H9 (cell line): Measurements from ENCODE around the gene SLC25A39. TPM values are rescaled to one million over a fixed set of nuclear protein-coding genes. Genes with fewer than 3 reads are reported as not detected.

Experiments used
- DNase-seq: peaks from one replicate; pipeline ENCODE4 v3.0.0-alpha.2; 2017
- H2AFZ ChIP-seq: one replicate; pipeline ENCODE4 v1.6.1; 2013; ENCODE audit warnings: mild to moderate bottlenecking, low read length, control low read depth, moderate library complexity
- H2AK5ac ChIP-seq: 2 replicates; pipeline ENCODE4 v1.6.1; 2013; ENCODE audit warnings: low read length, control low read depth, mixed read lengths; ENCODE audit not compliant: insufficient read length
- H2BK120ac ChIP-seq: one replicate; pipeline ENCODE4 v1.6.1; 2013; ENCODE audit warnings: low read depth, mild to moderate bottlenecking, low read length, control low read depth, inconsistent platforms; ENCODE audit not compliant: poor library complexity, severe bottlenecking
- H2BK12ac ChIP-seq: 2 replicates; pipeline ENCODE4 v1.6.1; 2013; ENCODE audit warnings: low read length, control low read depth, mixed read lengths, low read depth; ENCODE audit not compliant: insufficient read length
- H2BK15ac ChIP-seq: 2 replicates; pipeline ENCODE4 v1.6.1; 2013; ENCODE audit warnings: low read depth, low read length, control low read depth
- H2BK20ac ChIP-seq: one replicate; pipeline ENCODE4 v1.6.1; 2013; ENCODE audit warnings: low read depth, mild to moderate bottlenecking, low read length, control low read depth, inconsistent platforms; ENCODE audit not compliant: poor library complexity, severe bottlenecking
- H2BK5ac ChIP-seq: 2 replicates; pipeline ENCODE4 v1.6.1; 2013; ENCODE audit warnings: low read length, control low read depth, mixed read lengths; ENCODE audit not compliant: insufficient read length
- H3K14ac ChIP-seq: 2 replicates; pipeline ENCODE4 v1.6.1; 2013; ENCODE audit warnings: low read length, control low read depth; ENCODE audit not compliant: insufficient read depth
- H3K18ac ChIP-seq: 2 replicates; pipeline ENCODE4 v1.6.1; 2013; ENCODE audit warnings: low read depth, mild to moderate bottlenecking, mixed read lengths, low read length, control low read depth; ENCODE audit not compliant: insufficient read length
- H3K23ac ChIP-seq: 2 replicates; pipeline ENCODE4 v1.6.1; 2013; ENCODE audit warnings: low read length, control low read depth, mixed read lengths, low read depth; ENCODE audit not compliant: insufficient read length
- H3K23me2 ChIP-seq: 2 replicates; pipeline ENCODE4 v1.6.1; 2013; ENCODE audit warnings: low read depth, mild to moderate bottlenecking, mixed read lengths, low read length, control low read depth; ENCODE audit not compliant: insufficient read length, poor library complexity, severe bottlenecking
- H3K27ac ChIP-seq: 2 replicates; pipeline ENCODE4 v1.5.1; 2013; ENCODE audit warnings: low read length, control low read depth, mixed read lengths, low read depth; ENCODE audit not compliant: insufficient read length
- H3K27me3 ChIP-seq: 2 replicates; pipeline ENCODE4 v1.6.1; 2013; ENCODE audit warnings: low read length, control low read depth, inconsistent platforms; ENCODE audit not compliant: insufficient read depth
- H3K4ac ChIP-seq: 2 replicates; pipeline ENCODE4 v1.6.1; 2013; ENCODE audit warnings: low read depth, mild to moderate bottlenecking, control low read depth, inconsistent platforms, low read length, moderate library complexity
- H3K4me1 ChIP-seq: 2 replicates; pipeline ENCODE4 v1.6.1; 2013; ENCODE audit warnings: low read length, control low read depth, inconsistent platforms; ENCODE audit not compliant: insufficient read depth
- H3K4me2 ChIP-seq: 2 replicates; pipeline ENCODE4 v1.6.1; 2013; ENCODE audit warnings: low read length, control low read depth, mixed read lengths; ENCODE audit not compliant: insufficient read length, insufficient read depth
- H3K56ac ChIP-seq: 2 replicates; pipeline ENCODE4 v1.6.1; 2013; ENCODE audit warnings: low read depth, mild to moderate bottlenecking, mixed read lengths, low read length, control low read depth; ENCODE audit not compliant: insufficient read length
- H3K79me1 ChIP-seq: 2 replicates; pipeline ENCODE4 v1.6.1; 2013; ENCODE audit warnings: low read depth, mild to moderate bottlenecking, moderate library complexity, low read length, control low read depth, inconsistent platforms; ENCODE audit not compliant: insufficient read depth, poor library complexity, severe bottlenecking
- H3K79me2 ChIP-seq: 2 replicates; pipeline ENCODE4 v1.6.1; 2013; ENCODE audit warnings: low read length, control low read depth, inconsistent platforms; ENCODE audit not compliant: insufficient read depth
- H3K9ac ChIP-seq: 2 replicates; pipeline ENCODE4 v1.6.1; 2013; ENCODE audit warnings: low read length, control low read depth, mixed read lengths; ENCODE audit not compliant: insufficient read length; ENCODE audit errors: extremely low read depth
- H3K9me3 ChIP-seq: one replicate; pipeline ENCODE4 v1.6.1; 2013; ENCODE audit warnings: low read depth, low read length, inconsistent platforms; ENCODE audit not compliant: control insufficient read depth
- H3T11ph ChIP-seq: one replicate; pipeline ENCODE4 v1.6.1; 2013; ENCODE audit warnings: mild to moderate bottlenecking, low read length, control low read depth, inconsistent platforms
- H4K20me1 ChIP-seq: one replicate; pipeline ENCODE4 v1.6.1; 2013; ENCODE audit not compliant: control insufficient read depth, insufficient read length, insufficient read depth
- H4K5ac ChIP-seq: 2 replicates; pipeline ENCODE4 v1.6.1; 2013; ENCODE audit warnings: low read depth, mild to moderate bottlenecking, mixed read lengths, low read length, control low read depth; ENCODE audit not compliant: insufficient read length
- H4K8ac ChIP-seq: replicated peaks from 2 replicates; pipeline ENCODE4 v1.6.1; 2013; ENCODE audit warnings: low read length, control low read depth, mixed read lengths, low read depth; ENCODE audit not compliant: insufficient read length
- H4K91ac ChIP-seq: 2 replicates; pipeline ENCODE4 v1.6.1; 2013; ENCODE audit warnings: low read depth, mild to moderate bottlenecking, moderate library complexity, mixed read lengths, low read length, control low read depth; ENCODE audit not compliant: insufficient read length
- H3K27ac Mint-ChIP-seq, 3 experiments: 2 replicates in 2 of 3; 3 replicates in 1 of 3; pipeline ENCODE4 v1.8.0; 2020 to 2021; ENCODE audit warnings: mixed read lengths in 3 of 3, mild to moderate bottlenecking in 1 of 3, moderate library complexity in 1 of 3
- H3K27me3 Mint-ChIP-seq: 2 replicates; pipeline ENCODE4 v1.8.0; 2021; ENCODE audit warnings: low read depth, mild to moderate bottlenecking, moderate library complexity, mixed read lengths
- H3K36me3 Mint-ChIP-seq, 3 experiments: 2 replicates in 2 of 3; 3 replicates in 1 of 3; pipeline ENCODE4 v1.8.0; 2020 to 2021; ENCODE audit warnings: low read depth in 3 of 3, mixed read lengths in 3 of 3; ENCODE audit not compliant: insufficient read depth in 1 of 3
- H3K4me1 Mint-ChIP-seq, 2 experiments: 2 replicates each; pipeline ENCODE4 v1.8.0; 2020; ENCODE audit warnings: mixed read lengths in 2 of 2
- H3K4me3 Mint-ChIP-seq, 2 experiments: 2 replicates in 1 of 2; 3 replicates in 1 of 2; pipeline ENCODE4 v1.8.0; 2020 to 2021; ENCODE audit warnings: mild to moderate bottlenecking in 2 of 2, mixed read lengths in 2 of 2, moderate library complexity in 1 of 2
- H3K9me3 Mint-ChIP-seq, 2 experiments: 2 replicates in 1 of 2; 3 replicates in 1 of 2; pipeline ENCODE4 v1.8.0; 2020; ENCODE audit warnings: mild to moderate bottlenecking in 2 of 2, mixed read lengths in 2 of 2, moderate library complexity in 1 of 2
- WGBS: extraction: QIAGEN DNeasy Blood & Tissue Kit; methylation state at CpG from one replicate; pipeline ENCODE4 v1.1.7; 2013; ENCODE audit warnings: missing lambda C conversion rate, low lambda C conversion rate, mixed read lengths; ENCODE audit not compliant: insufficient read length; ENCODE audit errors: extremely low coverage; 5-methylcytosine and 5-hydroxymethylcytosine counted together
- total RNA-seq: library from RNA; stranded (reverse); gene quantifications from 2 replicates; pipeline ENCODE4 v1.2.1, GENCODE V29; 2021
- TF ChIP-seq, protein P1 (sequence below): fragments of 200-600 bp; sonication (generic); conservative IDR thresholded peaks from 3 replicates; pipeline ENCODE4 v1.8.0; 2021; ENCODE audit warnings: antibody characterized with exemption, mild to moderate bottlenecking

Gene SLC25A39
- total RNA-seq, 1 experiment from 2014 or later = 227 TPM

DNA sequence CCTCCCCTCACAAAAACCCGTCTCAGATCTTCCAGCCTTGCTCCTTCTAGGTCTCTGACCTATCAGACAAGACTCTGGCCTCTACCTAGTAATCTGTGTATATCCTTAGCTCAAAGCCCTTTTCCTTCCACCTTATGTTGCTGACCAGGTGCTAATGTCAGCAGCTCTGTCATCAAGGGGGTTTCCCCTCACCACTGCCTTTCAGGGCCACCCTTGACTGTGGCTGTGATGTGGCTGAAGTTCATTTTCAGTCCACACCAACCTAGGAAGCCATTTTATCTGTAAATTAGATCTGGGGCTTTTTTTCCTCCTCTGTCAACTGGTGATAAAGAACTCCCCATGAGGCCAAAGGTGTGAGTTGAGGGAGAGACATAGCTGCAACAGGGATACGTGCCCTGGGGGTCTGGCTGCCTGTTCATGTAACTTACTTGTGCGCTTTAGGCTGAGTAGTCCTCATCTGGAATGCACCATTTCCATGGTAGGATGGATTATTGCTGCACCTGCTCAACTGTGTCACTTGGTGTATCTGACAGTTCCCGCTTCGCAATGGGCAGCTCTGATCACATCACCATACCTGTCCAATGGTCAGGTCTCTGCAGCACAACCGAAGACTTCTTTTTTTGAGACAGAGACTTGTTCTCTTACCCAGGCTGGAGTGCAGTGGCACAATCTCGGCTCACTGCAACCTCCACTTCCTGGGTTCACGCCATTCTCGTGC lies 31.0 kb downstream of the SLC25A39 start:
- DNase-seq = no peak
- Histone ChIP-seq H3K79me1 (no peaks in the 10 kb centered on the region), H3K23me2 (no peaks in the 10 kb centered on the region), H3K4ac (no peak overlapping the region), H2BK12ac (no peak overlapping the region), H3K23ac (no peak overlapping the region), H2BK5ac (no peak overlapping the region), H3T11ph (no peak overlapping the region), H2AFZ (no peak overlapping the region), H2AK5ac (no peak overlapping the region), H3K14ac (no peak overlapping the region), H4K20me1 (no peaks in the 10 kb centered on the region), H3K79me2 (no peaks in the 10 kb centered on the region), H3K27ac (no peak overlapping the region), H3K9ac (no peak overlapping the region), H4K8ac (no peak overlapping the region), H3K56ac (no peak overlapping the region), H2BK20ac (no peak overlapping the region), H3K4me1 (no peaks in the 10 kb centered on the region), H3K18ac (no peak overlapping the region), H3K9me3 (no peaks in the 10 kb centered on the region), H4K5ac (peak overlapping the region; percentile 20), H2BK15ac (no peak overlapping the region), H4K91ac (no peak overlapping the region), H2BK120ac (no peak overlapping the region), H3K27me3 (no peaks in the 10 kb centered on the region), H3K4me2 (no peak overlapping the region)
- H3K4me1 Mint-ChIP-seq = peaks cover 4% of the 10 kb centered on the region in 2 experiments; a peak in 3 of 4 replicates
- no CpG with 5 or more reads among the region's 9 CpGs for WGBS
- H3K4me3 Mint-ChIP-seq = no peak overlapping the region
- no peaks in the 10 kb centered on the region for H3K9me3 Mint-ChIP-seq
- H3K36me3 Mint-ChIP-seq = peaks cover 0 to 2% (median 0%) of the 10 kb centered on the region in 3 experiments; a peak in 1 of 7 replicates
- TF ChIP-seq, protein P1, sequence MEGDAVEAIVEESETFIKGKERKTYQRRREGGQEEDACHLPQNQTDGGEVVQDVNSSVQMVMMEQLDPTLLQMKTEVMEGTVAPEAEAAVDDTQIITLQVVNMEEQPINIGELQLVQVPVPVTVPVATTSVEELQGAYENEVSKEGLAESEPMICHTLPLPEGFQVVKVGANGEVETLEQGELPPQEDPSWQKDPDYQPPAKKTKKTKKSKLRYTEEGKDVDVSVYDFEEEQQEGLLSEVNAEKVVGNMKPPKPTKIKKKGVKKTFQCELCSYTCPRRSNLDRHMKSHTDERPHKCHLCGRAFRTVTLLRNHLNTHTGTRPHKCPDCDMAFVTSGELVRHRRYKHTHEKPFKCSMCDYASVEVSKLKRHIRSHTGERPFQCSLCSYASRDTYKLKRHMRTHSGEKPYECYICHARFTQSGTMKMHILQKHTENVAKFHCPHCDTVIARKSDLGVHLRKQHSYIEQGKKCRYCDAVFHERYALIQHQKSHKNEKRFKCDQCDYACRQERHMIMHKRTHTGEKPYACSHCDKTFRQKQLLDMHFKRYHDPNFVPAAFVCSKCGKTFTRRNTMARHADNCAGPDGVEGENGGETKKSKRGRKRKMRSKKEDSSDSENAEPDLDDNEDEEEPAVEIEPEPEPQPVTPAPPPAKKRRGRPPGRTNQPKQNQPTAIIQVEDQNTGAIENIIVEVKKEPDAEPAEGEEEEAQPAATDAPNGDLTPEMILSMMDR = no peak
- no peak overlapping the region for H3K27ac Mint-ChIP-seq
- no peaks in the 10 kb centered on the region; the same call in none of the 2 replicates for H3K27me3 Mint-ChIP-seq
